ENCODE data around the gene CBX2. TPM values are rescaled to one million over a fixed set of nuclear protein-coding genes. Genes with fewer than 3 reads are reported as not detected.
A peak's percentile ranks its signal among the peaks of the same experiment; 100 is the strongest.

The CBX2 gene
- total RNA-seq, 1 donor from 2014 or later: 4.6 TPM

- DNase-seq (ENCODE audit: low read depth in 2 of 2): peak in 1 of 2 donors; percentile 53
Observed at GRCh38 chr17:79826204-79826680, 48.3 kb downstream of the CBX2 start.

- no peak for DNase-seq (ENCODE audit: low read depth in 2 of 2)
Observed at GRCh38 chr17:79826841-79827578, 49.1 kb downstream of the CBX2 start.

- DNase-seq (ENCODE audit: low read depth in 2 of 2): no peak
Observed at GRCh38 chr17:79829004-79829403, 51.1 kb downstream of the CBX2 start.

GRCh38 chr17:79829457-79829856 lies 51.5 kb downstream of the CBX2 start:
- no peak for DNase-seq (ENCODE audit: low read depth in 2 of 2)

GRCh38 chr17:79830303-79830702 lies 52.4 kb downstream of the CBX2 start:
- no peak for DNase-seq (ENCODE audit: low read depth in 2 of 2)

GRCh38 chr17:79830763-79831264 lies 52.9 kb downstream of the CBX2 start:
- DNase-seq (ENCODE audit: low read depth in 2 of 2): no peak

- DNase-seq (ENCODE audit: low read depth in 2 of 2): peak in 1 of 2 donors; percentile 53
Observed at GRCh38 chr17:79831265-79832217, 53.6 kb downstream of the CBX2 start.

GRCh38 chr17:79832218-79833109 lies 54.5 kb downstream of the CBX2 start:
- DNase-seq (ENCODE audit: low read depth in 2 of 2): no peak

- no peak for DNase-seq (ENCODE audit: low read depth in 2 of 2)
Observed at GRCh38 chr17:79833110-79833450, 55.1 kb downstream of the CBX2 start.

- DNase-seq (ENCODE audit: low read depth in 2 of 2): no peak
Observed at GRCh38 chr17:79833744-79834564, 56.0 kb downstream of the CBX2 start.

- peak in 1 of 2 donors; percentile 48 for DNase-seq (ENCODE audit: low read depth in 2 of 2)
Observed at GRCh38 chr17:79834565-79835469, 56.9 kb downstream of the CBX2 start.

GRCh38 chr17:79835470-79835899 lies 57.5 kb downstream of the CBX2 start:
- no peak for DNase-seq (ENCODE audit: low read depth in 2 of 2)

- DNase-seq (ENCODE audit: low read depth in 2 of 2): no peak
Observed at GRCh38 chr17:79835953-79836509, 58.1 kb downstream of the CBX2 start.

GRCh38 chr17:79836510-79836971 lies 58.6 kb downstream of the CBX2 start:
- no peak for DNase-seq (ENCODE audit: low read depth in 2 of 2)

- peak in 1 of 2 donors; percentile 87 for DNase-seq (ENCODE audit: low read depth in 2 of 2)
Observed at GRCh38 chr17:79836972-79837887, 59.3 kb downstream of the CBX2 start.
